Renal pelvis (tissue), 12 donors: ENCODE measurements around the gene MYCBPAP. TPM values are rescaled to one million over a fixed set of nuclear protein-coding genes. Genes with fewer than 3 reads are reported as not detected.
A peak's percentile ranks its signal among the peaks of the same experiment; 100 is the strongest.

Experiments
- DNase-seq: peaks from one replicate; pipeline ENCODE4 v3.0.0-alpha.2; 2013
- long read RNA-seq, 16 experiments: transcript quantifications; one replicate each; lab custom pipeline, GENCODE V29; 2026
- polyA plus RNA-seq, 3 donors: library from polyadenylated mRNA; unstranded; fragments of 120-200 nt; gene quantifications; one replicate each; pipeline ENCODE4 v1.2.1, GENCODE V29; 2013; ENCODE audit not compliant: insufficient read length in 3 of 3

Gene MYCBPAP, protein sequence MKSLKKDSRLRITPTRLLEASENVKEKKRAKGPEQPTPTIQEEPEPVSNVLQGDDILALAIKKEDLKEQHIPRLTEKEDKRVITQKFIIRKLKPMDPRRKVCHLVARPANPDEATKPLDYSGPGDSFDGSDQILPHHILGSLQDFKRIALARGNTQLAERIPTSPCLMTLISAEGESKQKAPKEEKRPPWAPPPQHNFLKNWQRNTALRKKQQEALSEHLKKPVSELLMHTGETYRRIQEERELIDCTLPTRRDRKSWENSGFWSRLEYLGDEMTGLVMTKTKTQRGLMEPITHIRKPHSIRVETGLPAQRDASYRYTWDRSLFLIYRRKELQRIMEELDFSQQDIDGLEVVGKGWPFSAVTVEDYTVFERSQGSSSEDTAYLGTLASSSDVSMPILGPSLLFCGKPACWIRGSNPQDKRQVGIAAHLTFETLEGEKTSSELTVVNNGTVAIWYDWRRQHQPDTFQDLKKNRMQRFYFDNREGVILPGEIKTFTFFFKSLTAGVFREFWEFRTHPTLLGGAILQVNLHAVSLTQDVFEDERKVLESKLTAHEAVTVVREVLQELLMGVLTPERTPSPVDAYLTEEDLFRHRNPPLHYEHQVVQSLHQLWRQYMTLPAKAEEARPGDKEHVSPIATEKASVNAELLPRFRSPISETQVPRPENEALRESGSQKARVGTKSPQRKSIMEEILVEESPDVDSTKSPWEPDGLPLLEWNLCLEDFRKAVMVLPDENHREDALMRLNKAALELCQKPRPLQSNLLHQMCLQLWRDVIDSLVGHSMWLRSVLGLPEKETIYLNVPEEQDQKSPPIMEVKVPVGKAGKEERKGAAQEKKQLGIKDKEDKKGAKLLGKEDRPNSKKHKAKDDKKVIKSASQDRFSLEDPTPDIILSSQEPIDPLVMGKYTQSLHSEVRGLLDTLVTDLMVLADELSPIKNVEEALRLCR
- 1 to 10 TPM; 1.4 to 2.4 (median 2.3) TPM for polyA plus RNA-seq
- long read RNA-seq, donor 1, result 0 reads
- long read RNA-seq, donor 2, result 0 reads
- long read RNA-seq, donor 3, result 0 reads
- long read RNA-seq, donor 4, partial matches to known transcripts, result 0 of 1 reads
- long read RNA-seq, donor 4, other reads (novel, unspliced or antisense), result 0 of 1 reads
- long read RNA-seq, donor 5, result 0 reads
- long read RNA-seq, donor 6, partial matches to known transcripts, result 0 of 1 reads
- long read RNA-seq, donor 6, other reads (novel, unspliced or antisense), result 0 of 1 reads
- long read RNA-seq, donor 7, result 0 reads
- long read RNA-seq, donor 8, result 0 reads
- long read RNA-seq, donor 9, result 0 reads
- long read RNA-seq, donor 10, result 0 reads
- long read RNA-seq, donor 11, result 0 reads
- long read RNA-seq, donor 12, partial matches to known transcripts, result 0 of 1 reads
- long read RNA-seq, donor 12, other reads (novel, unspliced or antisense), result 0 of 1 reads
- long read RNA-seq, donor 13, result 0 reads
- long read RNA-seq, donor 14, result 0 reads
- long read RNA-seq, donor 15, result 0 reads
- long read RNA-seq, donor 16, result 0 reads

DNA sequence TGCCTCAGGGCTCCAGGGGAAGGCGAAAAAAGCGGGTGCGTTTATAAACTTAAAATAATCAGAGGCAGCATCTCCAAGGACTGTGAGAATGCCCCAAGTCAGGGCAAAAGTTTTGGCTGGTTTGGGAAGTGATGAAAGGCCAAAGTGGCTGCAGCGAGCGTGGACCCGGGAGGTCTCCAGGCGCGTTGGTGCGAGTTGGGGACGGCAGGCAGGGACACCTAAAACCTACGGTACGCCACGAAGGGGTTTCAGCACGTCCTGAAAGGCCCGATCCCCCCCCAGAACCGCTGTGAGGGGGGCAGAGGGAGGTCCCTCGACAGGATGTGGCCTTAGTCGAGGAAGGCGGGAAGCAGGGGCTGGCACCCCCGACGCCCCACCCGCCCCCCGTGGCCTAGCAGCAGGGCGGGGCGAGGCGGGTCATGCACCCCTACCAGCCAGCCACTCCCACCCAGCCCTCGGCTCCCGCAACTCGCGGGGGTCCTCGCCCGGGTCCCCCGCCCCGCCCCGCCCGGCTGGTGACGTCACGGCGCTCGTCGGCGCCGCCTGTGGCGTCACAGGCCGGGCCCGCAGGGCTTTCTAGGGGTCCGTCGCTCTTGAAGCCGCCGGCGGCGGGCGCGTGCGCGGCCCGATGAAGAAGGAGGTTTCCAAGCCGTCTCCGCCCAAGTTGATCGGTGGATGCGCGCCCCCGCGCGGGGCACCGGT lies at the start of gene MYCBPAP:
Gene MYCBPAP (plus strand): TSS at position 569 of the 702 bp plus-strand sequence. CDS start 236 bp downstream, outside the sequence.
- DNase-seq, result peak; percentile 85

DNA sequence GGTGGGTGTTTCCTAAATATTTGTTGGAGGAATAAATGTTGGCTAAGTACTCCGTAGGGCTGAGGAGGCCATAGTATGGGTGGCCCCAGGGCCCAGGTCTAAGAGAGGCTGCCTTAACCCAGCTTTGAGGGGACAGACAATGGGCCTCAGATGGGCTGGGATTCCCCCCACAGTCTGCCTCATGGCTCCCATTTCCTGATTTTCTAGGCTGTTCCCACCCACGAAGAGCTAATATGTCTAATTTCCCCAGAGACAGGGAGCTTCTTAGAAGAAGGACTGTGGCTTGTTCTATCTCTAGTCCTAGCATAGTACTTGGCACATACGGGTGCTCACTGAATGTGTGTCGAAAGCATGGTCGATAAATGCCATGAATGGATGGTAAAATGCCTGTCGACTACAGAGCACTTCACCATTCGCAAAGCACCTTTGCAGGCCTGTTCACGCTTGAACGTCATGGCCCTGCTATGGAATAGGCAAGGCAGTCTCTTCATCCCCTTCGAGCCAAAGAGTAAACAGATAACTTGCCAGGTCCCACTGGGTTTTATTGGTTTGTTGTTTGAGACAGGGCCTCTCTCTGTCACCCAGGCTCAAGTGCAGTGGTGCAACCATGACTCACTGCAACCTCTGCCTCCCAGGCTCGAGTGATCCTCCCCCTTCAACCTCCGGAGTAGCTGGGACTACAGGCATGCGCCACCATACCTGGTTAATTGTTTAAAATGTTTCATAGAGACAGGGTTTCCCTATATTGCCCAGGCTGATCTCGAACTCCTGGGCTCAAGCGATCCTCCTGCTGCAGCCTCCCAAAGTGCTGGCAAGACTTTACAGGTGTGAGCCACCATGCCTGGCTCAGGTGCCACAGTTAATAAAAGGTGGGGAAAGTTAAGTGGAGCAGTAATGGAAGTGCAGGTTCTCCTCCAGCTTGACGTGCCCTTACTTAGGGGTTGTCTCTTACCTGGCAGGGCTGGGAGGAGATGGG lies 49.2 kb upstream of the MYCBPAP start:
- no peak for DNase-seq

DNA sequence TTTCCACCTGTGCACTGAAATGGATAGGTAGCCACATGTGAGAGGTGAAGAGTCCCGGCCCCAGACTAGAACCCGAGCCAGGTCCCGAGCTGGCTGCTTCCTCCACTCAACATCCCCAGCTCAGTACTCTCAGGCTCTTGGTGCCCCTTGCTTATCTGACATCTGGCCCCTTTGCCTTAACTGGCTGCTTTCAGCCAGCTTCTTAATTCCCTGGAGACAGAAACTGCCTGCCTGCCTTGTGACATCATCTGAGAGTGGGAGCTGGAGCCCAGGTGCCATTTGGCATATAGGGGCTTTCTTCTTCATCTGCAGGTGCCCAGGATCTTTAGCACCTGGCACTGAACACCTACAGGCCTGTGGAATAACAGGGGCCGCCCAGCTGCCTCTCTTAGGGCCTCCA lies 48.5 kb upstream of the MYCBPAP start:
- no peak for DNase-seq

DNA sequence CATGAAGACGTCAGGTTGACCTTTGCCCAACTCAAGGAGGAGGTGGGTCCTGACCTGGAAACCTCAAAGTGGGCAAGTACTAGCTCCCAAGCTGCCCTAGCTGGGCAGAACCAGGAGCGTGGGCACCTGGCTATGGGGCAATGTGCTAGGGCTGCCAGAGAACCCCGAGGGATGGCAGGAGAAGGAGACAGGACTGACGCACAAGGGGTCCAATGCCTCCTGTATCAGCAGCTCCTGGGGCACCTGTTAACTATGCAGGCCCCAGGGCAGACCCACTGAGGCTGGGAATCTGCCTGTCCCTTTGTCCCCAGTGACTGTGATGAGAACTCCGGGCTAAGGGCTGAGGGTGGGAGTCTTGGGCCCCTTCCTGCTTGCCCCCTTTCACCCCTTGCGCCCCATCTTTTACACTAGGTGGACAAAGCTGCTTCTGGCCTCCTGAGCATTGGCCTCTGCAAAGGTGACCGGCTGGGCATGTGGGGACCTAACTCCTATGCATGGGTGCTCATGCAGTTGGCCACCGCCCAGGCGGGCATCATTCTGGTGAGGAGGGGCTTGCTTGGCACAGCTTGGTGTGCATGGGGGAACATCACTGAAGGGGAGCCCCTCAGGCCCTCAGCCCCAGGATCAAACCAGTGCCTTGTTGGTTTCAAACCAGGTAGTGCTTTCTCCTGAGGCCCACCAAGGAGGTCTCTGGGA lies 47.3 kb upstream of the MYCBPAP start:
- DNase-seq, result no peak

DNA sequence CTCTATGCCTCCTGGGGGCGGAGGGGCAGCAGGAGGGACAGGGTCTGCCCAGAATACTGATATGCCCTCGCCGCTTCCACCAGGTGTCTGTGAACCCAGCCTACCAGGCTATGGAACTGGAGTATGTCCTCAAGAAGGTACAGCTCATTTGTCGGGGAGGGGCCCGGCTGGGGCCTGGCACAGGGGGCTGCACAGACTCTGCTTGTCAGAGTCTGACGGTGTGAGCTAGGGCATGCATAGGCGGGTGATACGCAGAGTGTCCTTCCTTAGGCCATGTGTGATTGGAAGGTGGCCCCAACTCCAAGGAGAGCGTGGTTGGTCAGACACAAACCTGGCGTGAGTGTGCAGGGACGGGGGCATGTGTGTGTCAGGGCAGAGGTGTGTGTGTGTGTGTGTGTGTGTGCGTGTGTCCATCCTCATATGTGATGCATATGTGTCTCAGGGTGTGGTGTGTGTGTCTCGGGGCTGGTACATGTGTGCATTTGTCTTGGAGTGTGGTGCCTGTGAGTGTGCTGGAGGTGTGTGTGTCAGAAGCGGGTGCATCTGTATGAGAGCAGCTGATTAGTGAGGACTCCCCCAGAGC lies 46.6 kb upstream of the MYCBPAP start:
- no peak for DNase-seq

DNA sequence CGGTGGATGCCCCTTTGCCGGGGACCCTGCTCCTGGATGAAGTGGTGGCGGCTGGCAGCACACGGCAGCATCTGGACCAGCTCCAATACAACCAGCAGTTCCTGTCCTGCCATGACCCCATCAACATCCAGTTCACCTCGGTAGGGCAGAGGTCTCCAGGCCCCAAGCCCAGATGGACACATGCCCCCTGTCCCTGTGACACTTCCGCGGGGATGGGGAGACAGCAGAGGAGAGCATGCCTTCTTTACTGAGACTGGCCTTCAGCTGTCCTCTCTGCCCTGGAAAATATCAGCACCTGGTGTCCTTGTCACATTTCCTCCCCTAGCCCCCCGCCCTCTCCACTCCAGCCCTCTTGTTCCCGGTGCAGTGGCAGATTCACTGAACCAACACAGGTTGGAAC lies 45.8 kb upstream of the MYCBPAP start:
- no peak for DNase-seq

DNA sequence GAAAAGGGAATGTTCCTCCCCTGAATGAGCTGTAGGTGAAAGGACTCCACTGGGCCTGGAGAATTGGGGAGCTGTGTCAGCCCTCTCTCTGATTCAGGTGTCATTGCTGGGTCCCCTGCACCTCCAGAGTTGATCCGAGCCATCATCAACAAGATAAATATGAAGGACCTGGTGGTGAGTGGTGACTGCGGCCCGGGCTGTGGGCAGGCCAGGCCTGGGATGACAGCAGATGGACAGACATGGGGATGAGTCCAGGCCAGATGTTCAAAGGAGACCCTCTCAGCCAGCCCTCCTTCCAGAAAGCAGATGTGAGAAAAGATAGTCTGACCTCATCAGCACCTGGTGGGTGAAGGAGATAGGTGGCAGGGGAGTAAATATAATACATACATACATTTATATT lies 44.1 kb upstream of the MYCBPAP start:
- DNase-seq, result no peak

DNA sequence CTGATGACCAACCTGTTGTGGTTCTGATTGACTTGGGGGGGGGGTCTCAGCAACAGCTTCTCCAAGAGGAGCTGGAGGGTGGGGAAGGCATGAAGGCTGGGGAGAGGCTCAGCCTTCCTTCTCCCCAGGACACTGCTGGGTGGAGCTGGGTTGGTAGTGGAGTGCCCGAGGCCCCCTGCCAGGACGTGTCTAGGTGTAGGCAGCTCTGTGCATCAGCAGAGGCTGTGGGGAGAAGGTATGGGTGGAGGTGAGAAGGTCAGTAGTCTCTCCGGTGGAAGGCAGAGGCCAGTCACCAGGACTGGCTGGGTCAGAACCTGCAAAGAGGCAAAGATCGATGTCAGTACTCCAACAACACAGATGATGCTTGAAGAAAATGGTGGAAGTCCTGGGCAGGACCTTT lies 43.5 kb upstream of the MYCBPAP start:
- no peak for DNase-seq

DNA sequence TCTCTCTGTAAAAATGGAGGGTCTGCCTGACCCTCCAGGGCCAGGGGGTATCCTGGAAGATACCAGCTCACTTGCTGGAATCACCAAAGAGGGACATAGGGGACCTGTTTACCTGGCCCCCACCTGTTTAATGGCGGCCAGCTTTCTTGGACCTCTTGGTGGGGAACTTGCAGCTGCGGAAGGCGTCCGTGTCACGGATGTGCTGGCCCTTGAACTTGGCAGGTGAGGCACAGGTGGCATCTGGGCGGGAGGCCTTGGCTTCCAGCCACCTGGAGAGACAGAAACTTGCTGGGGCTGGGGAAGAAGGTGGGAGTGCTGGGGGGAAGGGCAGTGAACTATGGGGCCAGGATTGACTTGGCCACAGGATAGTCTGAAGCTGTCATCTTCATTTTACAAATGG lies 43.1 kb upstream of the MYCBPAP start:
- no peak for DNase-seq

DNA sequence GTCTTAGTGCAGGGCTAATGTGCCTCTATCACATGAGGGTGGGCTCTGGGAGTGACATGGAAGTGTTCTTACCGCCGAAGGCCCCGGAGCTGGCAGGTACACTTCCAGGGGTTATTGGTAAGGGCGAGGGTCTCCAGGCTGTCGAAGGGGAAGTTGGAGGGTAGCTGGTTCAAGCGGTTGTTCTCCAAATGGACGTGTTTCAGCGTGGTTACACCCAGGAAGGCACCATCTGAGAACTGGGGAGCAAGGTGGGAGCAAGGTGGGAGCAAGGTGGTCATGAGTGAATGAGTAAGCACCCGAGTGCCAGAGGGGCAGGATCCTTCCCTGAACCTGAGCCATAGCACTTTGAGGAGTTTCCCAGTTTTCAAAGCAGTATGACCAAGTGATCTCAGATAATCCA lies 42.6 kb upstream of the MYCBPAP start:
- DNase-seq, result no peak

DNA sequence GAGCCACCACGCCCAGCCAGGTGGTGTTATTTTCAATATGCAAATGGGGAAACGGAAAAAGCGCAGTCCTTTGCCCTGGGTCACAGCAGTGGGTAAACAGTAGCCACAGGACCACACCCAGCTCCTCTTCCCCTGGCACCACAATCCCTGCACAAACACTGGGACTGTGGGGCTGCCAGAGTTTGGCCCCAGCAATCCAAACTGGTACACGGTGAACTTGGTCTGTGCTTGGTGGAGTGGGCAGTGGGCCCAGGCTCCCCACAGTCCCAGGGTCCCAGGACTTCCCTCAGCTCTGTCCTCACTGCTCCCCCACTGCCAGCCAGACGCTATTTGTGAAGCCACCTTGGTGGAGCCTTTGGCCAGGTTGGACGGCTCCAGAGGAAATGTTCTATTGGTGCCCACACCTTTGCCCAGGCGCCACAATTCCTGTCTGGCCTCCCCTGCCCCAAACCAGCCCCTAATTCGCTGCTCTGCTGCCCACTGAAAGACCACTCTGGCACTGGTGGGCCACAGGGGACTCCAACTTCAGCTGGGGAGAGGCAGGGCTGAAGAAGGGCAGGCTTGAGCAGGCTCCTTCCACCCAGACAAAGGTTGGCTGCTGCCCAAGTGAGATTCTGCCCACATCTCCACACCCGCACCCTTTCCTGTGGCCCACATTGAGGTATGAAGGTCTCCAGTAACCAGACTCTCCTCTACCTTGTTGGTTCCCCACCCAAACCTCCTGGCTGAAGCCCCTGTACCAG lies 41.7 kb upstream of the MYCBPAP start:
- DNase-seq, result no peak

DNA sequence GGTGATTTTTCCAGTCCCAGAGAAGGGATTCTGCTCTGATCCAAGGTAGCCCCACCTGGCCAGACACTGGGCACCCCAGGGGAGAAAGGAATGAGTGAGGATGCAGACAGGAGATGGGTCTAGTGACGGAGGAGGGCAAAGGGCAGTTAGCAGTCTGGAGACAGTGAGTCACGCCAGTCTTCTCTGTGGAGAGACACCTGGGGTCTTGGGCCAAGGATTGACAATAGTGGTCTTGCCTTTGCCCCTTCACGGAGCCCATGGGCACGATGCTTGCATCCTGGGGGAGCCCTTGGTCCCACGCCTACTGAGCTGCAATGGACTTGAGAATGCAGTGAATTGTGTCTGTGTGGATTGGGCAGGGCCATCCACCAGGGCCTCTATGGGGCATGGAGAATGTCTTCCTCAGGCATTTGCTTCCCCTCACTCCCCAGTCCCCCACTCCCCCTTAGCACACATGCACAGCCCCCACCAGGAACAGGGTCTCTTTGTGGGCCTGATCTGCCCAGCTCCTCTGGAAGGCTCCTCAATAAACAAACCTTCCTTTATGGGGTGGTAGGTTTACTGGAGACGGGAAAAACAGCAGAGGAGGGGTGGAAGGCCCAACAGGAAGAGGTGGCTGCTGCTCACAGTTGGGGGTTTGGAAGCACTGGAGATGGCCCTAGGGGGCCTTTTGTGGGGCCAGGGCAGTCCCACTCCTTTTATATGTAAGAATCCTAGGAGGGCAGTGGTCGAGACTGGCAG lies 41.0 kb upstream of the MYCBPAP start:
- DNase-seq, result no peak

DNA sequence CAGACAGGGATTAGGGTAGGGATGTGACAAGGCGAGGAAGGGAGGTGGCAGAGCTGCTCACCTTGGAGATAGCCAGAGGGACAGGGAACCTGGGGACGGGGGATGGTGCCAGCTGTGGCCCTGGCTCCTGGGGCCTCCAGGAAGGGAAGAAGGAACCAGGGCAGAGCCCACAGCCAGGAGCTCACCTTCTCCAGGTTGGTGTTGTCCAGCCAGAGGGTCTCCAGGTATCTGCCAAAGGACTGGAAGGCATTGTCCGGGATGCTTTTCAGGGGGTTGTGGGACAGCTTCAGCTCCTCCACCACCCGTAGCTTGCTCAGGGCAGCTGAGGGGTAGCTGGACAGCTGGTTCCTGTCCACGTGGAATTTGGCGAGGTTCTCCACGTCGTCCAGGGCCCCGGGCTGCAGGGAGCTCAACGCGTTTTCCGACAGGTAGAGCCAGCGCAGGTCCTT lies 40.4 kb upstream of the MYCBPAP start:
- DNase-seq, result no peak

DNA sequence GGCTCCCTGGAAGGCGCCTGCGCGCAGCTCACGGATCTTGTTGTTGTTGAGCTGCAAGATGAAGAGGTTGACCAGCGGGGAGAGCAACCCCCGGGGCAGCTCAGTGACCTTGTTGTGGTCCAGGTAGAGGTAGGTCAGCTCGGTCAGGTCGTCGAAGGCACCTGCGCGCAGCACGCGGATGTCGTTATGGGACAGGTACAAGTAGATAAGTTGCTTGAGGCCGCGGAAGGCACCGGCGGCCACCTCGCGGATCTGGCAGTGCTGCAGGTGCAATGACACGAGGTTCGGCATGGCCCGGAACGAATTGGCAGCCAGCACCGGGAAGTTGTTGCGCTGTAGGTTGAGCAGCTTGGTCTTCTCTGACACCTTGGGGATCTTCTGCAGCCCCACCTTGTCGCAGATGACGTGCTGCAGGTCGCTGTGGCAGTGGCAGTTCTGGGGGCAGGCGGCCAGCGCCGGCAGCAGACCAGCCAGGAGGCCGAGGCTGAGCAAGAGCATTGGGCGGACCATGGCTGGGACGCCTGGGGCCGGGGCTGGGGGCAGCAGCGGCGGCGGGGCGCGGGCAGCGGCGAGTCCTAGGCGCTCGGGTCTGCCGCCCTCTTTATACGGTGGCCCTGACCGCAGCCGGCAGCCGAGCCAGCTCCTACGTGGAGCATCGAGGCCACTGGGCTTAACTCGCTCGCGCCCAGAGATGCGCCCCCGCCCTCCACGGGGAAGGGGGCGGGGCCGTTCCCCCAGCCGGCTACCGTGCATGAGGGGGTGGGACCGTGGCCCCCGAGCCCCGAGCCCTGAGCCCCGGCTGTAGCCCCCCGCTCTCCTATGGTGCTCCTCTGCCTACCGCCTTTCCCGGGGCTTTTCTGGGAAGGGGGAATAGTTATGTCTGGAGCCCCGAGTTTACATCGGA lies 39.7 kb upstream of the MYCBPAP start, which contains the start of gene CHAD:
Gene CHAD (minus strand): TSS at position 577 of the 904 bp plus-strand sequence. CDS start 67 bp downstream, at position 510.
- no peak for DNase-seq

DNA sequence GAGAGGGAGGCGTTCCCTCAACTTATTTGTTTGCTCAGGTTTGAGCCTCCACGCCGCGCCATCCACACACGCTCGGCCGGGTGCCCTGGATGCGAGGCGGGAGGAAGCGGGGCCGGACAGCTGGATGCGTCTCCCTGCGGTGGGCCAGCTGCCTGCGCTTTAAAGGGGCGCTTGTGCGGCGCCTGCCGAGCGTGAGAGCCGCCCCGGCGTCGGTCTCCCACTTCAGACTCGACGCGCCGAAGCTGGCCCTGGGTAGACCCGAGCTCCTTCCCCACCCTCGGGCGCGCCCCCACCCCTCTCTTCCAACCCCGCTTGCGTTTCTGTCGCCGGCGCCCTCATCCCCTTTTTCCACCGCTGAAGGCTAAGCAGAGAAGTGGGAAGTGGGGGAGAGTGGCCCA lies 39.0 kb upstream of the MYCBPAP start:
- DNase-seq, result no peak
